Endodermal cell (in vitro differentiated cells): ENCODE data around the gene ELOVL2. TPM values are rescaled to one million over a fixed set of nuclear protein-coding genes. Genes with fewer than 3 reads are reported as not detected.

ENCODE experiments used
- DNase-seq: peaks from one replicate; pipeline ENCODE4 v3.0.0-alpha.2; 2017
- H3K27ac ChIP-seq: 2 replicates; pipeline ENCODE4 v1.5.1; 2013; ENCODE audit warnings: mild to moderate bottlenecking, low read depth, low read length, moderate library complexity
- H3K27me3 ChIP-seq: 2 replicates; pipeline ENCODE4 v1.6.1; 2013; ENCODE audit warnings: mild to moderate bottlenecking, low read length, moderate library complexity; ENCODE audit not compliant: insufficient read depth, control insufficient read depth, poor library complexity, severe bottlenecking
- H3K36me3 ChIP-seq: 2 replicates; pipeline ENCODE4 v1.7.0; 2013; ENCODE audit warnings: mild to moderate bottlenecking, low read length, moderate library complexity; ENCODE audit not compliant: control insufficient read depth, insufficient read depth
- H3K4me1 ChIP-seq: one replicate; pipeline ENCODE4 v1.7.0; 2013; ENCODE audit warnings: low read length; ENCODE audit not compliant: control insufficient read depth, insufficient read depth
- H3K4me3 ChIP-seq: 2 replicates; pipeline ENCODE4 v1.5.1; 2013; ENCODE audit warnings: mild to moderate bottlenecking, low read length, moderate library complexity
- H3K9ac ChIP-seq: 2 replicates; pipeline ENCODE4 v1.6.1; 2013; ENCODE audit warnings: mild to moderate bottlenecking, low read length, moderate library complexity; ENCODE audit not compliant: poor library complexity, severe bottlenecking; ENCODE audit errors: extremely low read depth
- H3K9me3 ChIP-seq: 2 replicates; pipeline ENCODE4 v1.6.1; 2013; ENCODE audit warnings: mild to moderate bottlenecking, low read length, moderate library complexity; ENCODE audit not compliant: control insufficient read depth
- H3K27ac Mint-ChIP-seq: 2 replicates; pipeline ENCODE4 v1.8.0; 2020; ENCODE audit warnings: mixed read lengths
- H3K27me3 Mint-ChIP-seq: 2 replicates; pipeline ENCODE4 v1.8.0; 2021; ENCODE audit warnings: mild to moderate bottlenecking, mixed read lengths; ENCODE audit not compliant: insufficient read depth
- H3K36me3 Mint-ChIP-seq: 2 replicates; pipeline ENCODE4 v1.8.0; 2020; ENCODE audit warnings: low read depth, mixed read lengths
- H3K4me1 Mint-ChIP-seq: 2 replicates; pipeline ENCODE4 v1.8.0; 2020; ENCODE audit warnings: mixed read lengths
- H3K4me3 Mint-ChIP-seq: 2 replicates; pipeline ENCODE4 v1.8.0; 2020; ENCODE audit warnings: mild to moderate bottlenecking, moderate library complexity, mixed read lengths
- H3K9me3 Mint-ChIP-seq: 2 replicates; pipeline ENCODE4 v1.8.0; 2020; ENCODE audit warnings: mild to moderate bottlenecking, mixed read lengths
- CTCF ChIP-seq: fragments of 200-600 bp; sonication (generic); conservative IDR thresholded peaks from 2 replicates; pipeline ENCODE4 v1.5.0; 2021; ENCODE audit warnings: antibody characterized with exemption, mild to moderate bottlenecking
- WGBS, 2 experiments: methylation state at CpG; one replicate each; pipeline versions ENCODE4 v1.1.5 to v1.1.7; 2013; ENCODE audit warnings: missing lambda C conversion rate in 2 of 2, mixed read lengths in 1 of 2; ENCODE audit not compliant: insufficient coverage in 1 of 2, insufficient read length in 1 of 2; 5-methylcytosine and 5-hydroxymethylcytosine counted together
- total RNA-seq, 2 donors: library from RNA; stranded (reverse); fragmentation: NEBNext Ultra II Directional in 1 of 2; extraction: Animal tissue kit (Norgen Biotek cat#: 25700) in 1 of 2; gene quantifications; 2 replicates in 1 of 2; 3 replicates in 1 of 2; pipeline ENCODE4 v1.2.1, GENCODE V29; 2021

ELOVL2 gene
- total RNA-seq, 2 donors from 2014 or later: 7.3 to 14.1 TPM

GRCh38 chr6:10963113-10963512, 81.0 kb downstream of the ELOVL2 start:
- 48 to 57% methylated on average over 1 to 2 of the region's 2 CpGs for WGBS, 2 experiments
- no peak for TF ChIP-seq CTCF
- peaks cover 6% of the 10 kb centered on the region for H3K4me1 ChIP-seq
- Mint-ChIP-seq H3K27ac (no peak overlapping the region), H3K9me3 (peaks cover 26% of the 10 kb centered on the region), H3K4me1 (peaks cover 9% of the 10 kb centered on the region), H3K36me3 (peaks cover 20% of the 10 kb centered on the region), H3K4me3 (no peak overlapping the region), H3K27me3 (peaks cover 88% of the 10 kb centered on the region)
- DNase-seq: peak; percentile 60
- no peaks in the 10 kb centered on the region for H3K36me3 ChIP-seq
- no peak overlapping the region for H3K27ac ChIP-seq
- H3K27me3 ChIP-seq: peaks cover 30% of the 10 kb centered on the region
- H3K9ac ChIP-seq: no peak overlapping the region
- H3K4me3 ChIP-seq: no peak overlapping the region
- peaks cover 32% of the 10 kb centered on the region for H3K9me3 ChIP-seq

DNA sequence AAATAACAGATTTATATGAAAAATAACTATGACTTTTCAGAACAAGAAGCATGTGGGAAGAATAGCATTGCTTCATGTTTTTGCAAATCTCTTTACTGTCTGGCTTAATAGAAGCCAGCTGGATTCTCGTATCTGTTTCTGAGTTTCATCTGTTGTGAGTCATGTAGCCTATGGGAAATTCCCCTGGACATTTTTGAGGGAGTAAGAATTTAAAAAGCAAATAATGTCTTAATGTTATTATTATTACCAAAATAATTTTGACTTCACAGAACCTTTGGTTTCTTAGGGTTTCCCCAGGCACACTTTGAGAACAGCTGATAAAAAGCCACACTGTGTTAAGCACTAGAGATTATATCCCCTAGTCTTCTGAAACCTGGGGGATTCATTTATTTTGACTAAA, 81.4 kb downstream of the ELOVL2 start:
- H3K4me1 ChIP-seq: peaks cover 6% of the 10 kb centered on the region
- DNase-seq: no peak
- H3K27me3 Mint-ChIP-seq: peaks cover 86% of the 10 kb centered on the region
- H3K27ac Mint-ChIP-seq: no peak overlapping the region
- 68% methylated on average over 1 of the region's 1 CpG; no CpG with 5 or more reads in 1 of the 2 experiments for WGBS, 2 experiments
- peaks cover 30% of the 10 kb centered on the region for H3K27me3 ChIP-seq
- no peak overlapping the region for H3K4me3 ChIP-seq
- no peaks in the 10 kb centered on the region for H3K36me3 ChIP-seq
- H3K9ac ChIP-seq: no peak overlapping the region
- no peak overlapping the region for H3K4me3 Mint-ChIP-seq
- H3K9me3 Mint-ChIP-seq: peaks cover 22% of the 10 kb centered on the region
- H3K36me3 Mint-ChIP-seq: peaks cover 16% of the 10 kb centered on the region
- TF ChIP-seq CTCF: no peak
- peaks cover 9% of the 10 kb centered on the region for H3K4me1 Mint-ChIP-seq
- no peak overlapping the region for H3K27ac ChIP-seq
- H3K9me3 ChIP-seq: peaks cover 27% of the 10 kb centered on the region

GRCh38 chr6:10961837-10962236, 82.3 kb downstream of the ELOVL2 start:
- Histone ChIP-seq H3K9me3 (peaks cover 20% of the 10 kb centered on the region), H3K4me1 (peaks cover 6% of the 10 kb centered on the region), H3K27ac (no peak overlapping the region), H3K36me3 (no peaks in the 10 kb centered on the region), H3K9ac (no peak overlapping the region), H3K4me3 (no peak overlapping the region), H3K27me3 (peaks cover 30% of the 10 kb centered on the region)
- H3K27ac Mint-ChIP-seq: no peak overlapping the region
- H3K9me3 Mint-ChIP-seq: peaks cover 22% of the 10 kb centered on the region
- no peak overlapping the region for H3K4me3 Mint-ChIP-seq
- H3K36me3 Mint-ChIP-seq: peaks cover 16% of the 10 kb centered on the region
- DNase-seq: no peak
- peak; percentile 50 for TF ChIP-seq CTCF
- peaks cover 90% of the 10 kb centered on the region for H3K27me3 Mint-ChIP-seq
- peaks cover 9% of the 10 kb centered on the region for H3K4me1 Mint-ChIP-seq
- WGBS, 2 experiments: 95% methylated on average over 2 of the region's 3 CpGs; no CpG with 5 or more reads in 1 of the 2 experiments
